B cell (primary cell): ENCODE measurements around the gene UBE2M. TPM values are rescaled to one million over a fixed set of nuclear protein-coding genes. Genes with fewer than 3 reads are reported as not detected.

Source experiments
- ATAC-seq: fragments of 200-7000 bp; cut with Tn5 transposase; one replicate; pipeline ENCODE4 v1.10.0; 2021; ENCODE audit warnings: low read depth, mild to moderate bottlenecking, moderate number of reproducible peaks, moderate library complexity
- CTCF ChIA-PET: fragments of 350-600 bp; sonication (Branson Sonifier 250); formaldehyde crosslinking; loops from one replicate; lab custom pipeline; 2021; ENCODE audit warnings: antibody characterized with exemption, inconsistent platforms; lab: Charles Lee
- POLR2A ChIA-PET: fragments of 350-600 bp; sonication (Branson Sonifier 250); formaldehyde crosslinking; loops from one replicate; lab custom pipeline; 2021; ENCODE audit warnings: antibody characterized with exemption; lab: Charles Lee
- DNase-seq: peaks from one replicate; pipeline ENCODE4 v3.0.0; 2013
- H2AFZ ChIP-seq: 2 replicates; pipeline ENCODE4 v1.6.1; 2012; ENCODE audit warnings: mild to moderate bottlenecking, low read depth, low read length; ENCODE audit not compliant: insufficient read depth, poor library complexity, severe bottlenecking
- H3K27ac ChIP-seq, 2 donors: 1 replicate in 1 of 2; 2 replicates in 1 of 2; pipeline ENCODE4 v1.5.1; 2012 to 2013; ENCODE audit warnings: low read length in 2 of 2, mild to moderate bottlenecking in 2 of 2, moderate library complexity in 1 of 2
- H3K27me3 ChIP-seq, 4 experiments: fragments of 200-600 bp in 1 of 4; sonication (generic) in 1 of 4; replicated peaks in 1 of 4; 1 replicate in 2 of 4; 2 replicates in 2 of 4; pipeline versions ENCODE4 v1.6.1 to v1.7.0; 2013 to 2016; ENCODE audit warnings: low read length in 3 of 4, mild to moderate bottlenecking in 2 of 4, mixed read lengths in 1 of 4, moderate library complexity in 1 of 4; ENCODE audit not compliant: insufficient read depth in 4 of 4, control insufficient read depth in 3 of 4; ENCODE audit errors: control extremely low read depth in 1 of 4
- H3K36me3 ChIP-seq, 2 experiments: replicated peaks in 1 of 2; 1 replicate in 1 of 2; 2 replicates in 1 of 2; pipeline versions ENCODE4 v1.6.1 to v1.7.1; 2013; ENCODE audit warnings: low read length in 1 of 2; ENCODE audit not compliant: insufficient read depth in 2 of 2, control insufficient read depth in 1 of 2; ENCODE audit errors: control extremely low read depth in 1 of 2, extremely low read depth in 1 of 2
- H3K4me1 ChIP-seq, 2 donors: fragments of 200-600 bp in 1 of 2; sonication (generic) in 1 of 2; 1 replicate in 1 of 2; 2 replicates in 1 of 2; pipeline versions ENCODE4 v1.5.1 to v1.6.1; 2013 to 2017; ENCODE audit warnings: low read length in 2 of 2; ENCODE audit not compliant: control insufficient read depth in 2 of 2, insufficient read depth in 2 of 2
- H3K4me2 ChIP-seq: replicated peaks from 2 replicates; pipeline ENCODE3; 2012; ENCODE audit warnings: mild to moderate bottlenecking, low read depth, low read length; ENCODE audit not compliant: poor library complexity, severe bottlenecking
- H3K4me3 ChIP-seq, 5 experiments: fragments of 200-600 bp in 1 of 5; sonication (generic) in 1 of 5; 1 replicate in 3 of 5; 2 replicates in 2 of 5; pipeline versions ENCODE4 v1.5.1 to v1.7.0; 2011 to 2016; ENCODE audit warnings: low read length in 4 of 5, mild to moderate bottlenecking in 4 of 5, low read depth in 2 of 5, control low read depth in 1 of 5, moderate library complexity in 1 of 5; ENCODE audit not compliant: insufficient read depth in 1 of 5; ENCODE audit errors: control extremely low read depth in 1 of 5, extremely low read depth in 1 of 5
- H3K79me2 ChIP-seq: fragments of 200-600 bp; sonication (generic); one replicate; pipeline ENCODE4 v1.6.0; 2016; ENCODE audit warnings: low read length; ENCODE audit not compliant: control insufficient read depth, insufficient read depth
- H3K9ac ChIP-seq: fragments of 200-600 bp; sonication (generic); 2 replicates; pipeline ENCODE4 v1.6.1; 2017; ENCODE audit warnings: mild to moderate bottlenecking, low read length, moderate library complexity
- H3K9me3 ChIP-seq, 3 donors: one replicate each; pipeline versions ENCODE4 v1.6.1 to v1.7.1; 2013; ENCODE audit warnings: low read length in 2 of 3; ENCODE audit not compliant: control insufficient read depth in 2 of 3, insufficient read depth in 1 of 3; ENCODE audit errors: control extremely low read depth in 1 of 3
- H4K20me1 ChIP-seq: 2 replicates; pipeline ENCODE4 v1.6.0; 2012; ENCODE audit warnings: mild to moderate bottlenecking, low read length; ENCODE audit not compliant: insufficient read depth, control insufficient read depth, poor library complexity, severe bottlenecking
- H3K27ac Mint-ChIP-seq: one replicate; pipeline ENCODE4 v1.8.0; 2021; ENCODE audit warnings: mixed read lengths
- H3K27me3 Mint-ChIP-seq: one replicate; pipeline ENCODE4 v1.8.0; 2021; ENCODE audit warnings: mixed read lengths
- H3K4me1 Mint-ChIP-seq: one replicate; pipeline ENCODE4 v1.8.0; 2021; ENCODE audit warnings: mixed read lengths
- H3K4me3 Mint-ChIP-seq: one replicate; pipeline ENCODE4 v1.8.0; 2021; ENCODE audit warnings: mixed read lengths
- H3K9me3 Mint-ChIP-seq: one replicate; pipeline ENCODE4 v1.8.0; 2022; ENCODE audit warnings: mixed read lengths; ENCODE audit not compliant: insufficient read depth
- CTCF ChIP-seq: fragments of 200-600 bp; IDR thresholded peaks from one replicate; pipeline ENCODE4 v1.8.0; 2022; ENCODE audit warnings: antibody characterized with exemption, mild to moderate bottlenecking
- EZH2 ChIP-seq: IDR thresholded peaks from 2 replicates; pipeline ENCODE4 v1.6.1; 2012; ENCODE audit warnings: borderline replicate concordance, low read depth, mild to moderate bottlenecking, moderate library complexity, low read length; ENCODE audit not compliant: insufficient read depth, poor library complexity, severe bottlenecking
- WGBS: methylation state at CpG from one replicate; pipeline ENCODE4 v1.1.5; 2013; ENCODE audit warnings: missing lambda C conversion rate; ENCODE audit not compliant: insufficient coverage; 5-methylcytosine and 5-hydroxymethylcytosine counted together
- intact Hi-C: fragments of 100-400 bp; cut with micrococcal nuclease; formaldehyde crosslinking; loops from one replicate; pipeline ENCODE4 v1.10.0; 2022
- polyA plus RNA-seq: library from polyadenylated mRNA; depleted of rRNA; stranded (reverse); fragments of >200 nt; gene quantifications from 2 replicates; pipeline ENCODE4 v1.2.3, GENCODE V29; 2012
- total RNA-seq, 2 donors: library from RNA; stranded (reverse); fragments of 120-200 nt in 1 of 2; gene quantifications; 1 replicate in 1 of 2; 2 replicates in 1 of 2; pipeline versions ENCODE4 v1.2.3 to v1.2.4, GENCODE V29; 2013 to 2022

UBE2M gene
- total and polyA plus RNA-seq, 2 donors (not counting 1 experiment from before 2014, with no cell fraction given): 62.5 to 66.1 TPM

- POLR2A ChIA-PET: interaction anchor here (0.6 to 3.5 kb wide), 4 partner anchors 13 to 409 kb away, joined by 3 to 23 read pairs (median 8); partner anchors contain the start of genes MZF1, ZBTB45 and ZNF329
- no peaks in the 10 kb centered on the region for H3K27me3 ChIP-seq
- DNase-seq (peak; percentile 76), ATAC-seq (peak; percentile 2)
- H3K9me3 ChIP-seq: peaks cover 0 to 9% (median 0%) of the 10 kb centered on the region in 3 donors
- H3K27me3 Mint-ChIP-seq: no peaks in the 10 kb centered on the region
- H3K4me3 Mint-ChIP-seq: peak overlapping the region; percentile 96
- peaks cover 33% of the 10 kb centered on the region for H3K79me2 ChIP-seq
- H3K27ac ChIP-seq: peak overlapping the region; percentile 74 to 98
- peak overlapping the region; percentile 97 for H3K4me2 ChIP-seq
- under 1% methylated on average over 29 of the region's 33 CpGs for WGBS
- peak overlapping the region; percentile 89 for H2AFZ ChIP-seq
- TF ChIP-seq EZH2 (no peak), CTCF (no peak)
- H3K36me3 ChIP-seq: peaks cover 4 to 12% of the 10 kb centered on the region in 2 experiments
- peaks cover 41 to 62% of the 10 kb centered on the region in 2 donors for H3K4me1 ChIP-seq
- intact Hi-C loops: loop anchor here (1.0 kb wide), 2 partner anchors 14 to 15 kb away; partner anchors contain the start of genes MZF1 and TRIM28
- CTCF ChIA-PET: interaction anchor here (0.7 to 1.5 kb wide), 2 partner anchors 12 to 40 kb away, joined by 3 to 8 read pairs; partner anchors contain the start of gene ZBTB45
- H3K4me3 ChIP-seq: peak overlapping the region; percentile 57 to 95 (median 85)
- H3K9ac ChIP-seq: peak overlapping the region; percentile 90
- peaks cover 16% of the 10 kb centered on the region for H4K20me1 ChIP-seq
- H3K27ac Mint-ChIP-seq: peak overlapping the region; percentile 98
- H3K9me3 Mint-ChIP-seq: no peaks in the 10 kb centered on the region
- H3K4me1 Mint-ChIP-seq: peaks cover 78% of the 10 kb centered on the region
These were observed 1.0 kb upstream of the UBE2M start for GRCh38 chr19:58559275-58560006.
